ENCODE data around the gene IQSEC1. TPM values are rescaled to one million over a fixed set of nuclear protein-coding genes. Genes with fewer than 3 reads are reported as not detected.

Gene IQSEC1
- total and polyA plus RNA-seq, 9 of the 15 experiments (the other 6 are each of a cell fraction or from before 2014, with no cell fraction given), result 0.56 to 39.0 (median 6.8) TPM

GRCh38 chr3:12979151-12979946 is 93.9 kb downstream of the IQSEC1 start (continued):
- no peak for TF ChIP-seq ZBTB34 (CRISPR knock-in tag; IDR thresholded peaks at IDR 0.05)
- no peak for TF ChIP-seq DACH1 (IDR thresholded peaks at IDR 0.05; ENCODE audit: partially characterized antibody)
- peak; percentile 22; the same call in 1 of the 2 replicates for TF ChIP-seq CBFA2T3 (IDR thresholded peaks at IDR 0.05)
- TF ChIP-seq ATF1 (CRISPR knock-in tag; IDR thresholded peaks at IDR 0.05), result no peak
- 0 out of 2 replicates have a peak, but pooled peaks have one; percentile 9 for TF ChIP-seq ATF1 (tag; IDR thresholded peaks at IDR 0.05)
- no peak for TF ChIP-seq RNF2 (IDR thresholded peaks at IDR 0.05)
- TF ChIP-seq ZNF584 (CRISPR knock-in tag; IDR thresholded peaks at IDR 0.05; ENCODE audit: low read depth), result no peak
- peak in 1 of 2 experiments; percentile 42; a peak in 1 of 4 replicates for TF ChIP-seq MNT (conservative IDR thresholded peaks at IDR 0.05)
- no peak for TF ChIP-seq ZNF780A (CRISPR knock-in tag; IDR thresholded peaks at IDR 0.05)
- no peak for TF ChIP-seq CREB5 (CRISPR knock-in tag; IDR thresholded peaks at IDR 0.05)
- TF ChIP-seq TRIM25 (IDR thresholded peaks at IDR 0.05; ENCODE audit: borderline replicate concordance), result no peak
- TF ChIP-seq SAFB2 (IDR thresholded peaks at IDR 0.05; ENCODE audit: borderline replicate concordance, low read depth, low read length, severe bottlenecking), result no peak
- TF ChIP-seq DEAF1 (CRISPR knock-in tag; IDR thresholded peaks at IDR 0.05), result no peak
- no peak for TF ChIP-seq ZBTB49 (CRISPR knock-in tag; IDR thresholded peaks at IDR 0.05; ENCODE audit: borderline replicate concordance)
- TF ChIP-seq ZNF121 (CRISPR knock-in tag; conservative IDR thresholded peaks at IDR 0.05), result no peak
